GM12891 (cell line): Measurements from ENCODE around the gene CHRNE.

ENCODE experiments used
- POLR2A ChIP-seq: IDR thresholded peaks from 2 replicates; pipeline ENCODE4 v1.6.1; 2011; ENCODE audit warnings: low read depth, low read length, control low read depth
- POLR2AphosphoS5 ChIP-seq: IDR thresholded peaks from 2 replicates; pipeline ENCODE4 v1.6.1; 2011; ENCODE audit warnings: low read depth, low read length, control low read depth
- POU2F2 ChIP-seq: IDR thresholded peaks from 2 replicates; pipeline ENCODE4 v1.6.1; 2011; ENCODE audit warnings: low read depth, mild to moderate bottlenecking, control low read depth, low read length, moderate library complexity
- SPI1 ChIP-seq: IDR thresholded peaks from 2 replicates; pipeline ENCODE4 v1.6.1; 2011; ENCODE audit warnings: low read depth, low read length, control low read depth
- TAF1 ChIP-seq: IDR thresholded peaks from 2 replicates; pipeline ENCODE4 v1.6.1; 2011; ENCODE audit warnings: low read depth, low read length, control low read depth

DNA sequence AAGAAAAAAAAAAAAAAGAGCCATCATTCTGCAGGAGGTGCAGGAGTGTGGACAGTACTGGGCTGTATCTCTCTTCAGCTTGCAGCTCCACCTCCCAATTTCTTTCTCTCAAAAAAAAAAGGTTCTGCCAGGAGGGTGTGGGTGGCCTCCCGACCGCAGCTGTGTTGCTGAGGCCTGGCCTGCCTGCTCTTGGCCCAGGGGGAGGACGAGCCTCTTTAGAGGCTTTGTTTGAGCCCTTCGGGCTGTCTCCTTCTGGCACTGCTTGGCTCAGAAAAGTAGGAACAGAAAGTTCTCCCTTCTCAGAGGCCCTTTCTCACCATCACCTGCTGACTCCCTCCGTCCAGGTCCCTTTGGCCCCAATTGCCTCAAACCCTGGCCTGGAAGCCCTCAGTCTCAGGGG is 25.8 kb downstream of the CHRNE start:
- TF ChIP-seq POLR2AphosphoS5: no peak
- no peak for TF ChIP-seq POLR2A
- TF ChIP-seq TAF1: no peak
- TF ChIP-seq POU2F2: no peak
- no peak for TF ChIP-seq SPI1
